Neural cell (in vitro differentiated cells): ENCODE results near the gene CELSR3. TPM values are rescaled to one million over a fixed set of nuclear protein-coding genes. Genes with fewer than 3 reads are reported as not detected.

Experiments
- H2AFZ ChIP-seq: fragments of 200-600, 300-800 bp; sonication (generic), shearing (Covaris generic); 2 replicates; pipeline ENCODE4 v1.6.0; 2014; ENCODE audit warnings: low read depth, mild to moderate bottlenecking, antibody characterized with exemption, low read length, moderate library complexity
- H3F3A ChIP-seq: fragments of 200-600 bp; shearing (Covaris generic); 2 replicates; pipeline ENCODE4 v1.6.1; 2016; ENCODE audit warnings: mild to moderate bottlenecking, moderate library complexity, mixed read lengths, antibody characterized with exemption, low read length; ENCODE audit not compliant: insufficient read depth, poor library complexity, severe bottlenecking
- H3K27ac ChIP-seq: fragments of 200-600, 300-800 bp; sonication (generic), shearing (Covaris generic); 2 replicates; pipeline ENCODE4 v1.5.1; 2014; ENCODE audit warnings: mild to moderate bottlenecking, low read length, moderate library complexity
- H3K27me3 ChIP-seq: fragments of 300-800, 200-600 bp; sonication (generic), shearing (Covaris generic); 2 replicates; pipeline ENCODE4 v1.6.0; 2014; ENCODE audit warnings: mild to moderate bottlenecking, low read depth, low read length, moderate library complexity; ENCODE audit not compliant: insufficient read depth
- H3K36me3 ChIP-seq: fragments of 300-800, 200-600 bp; sonication (generic), shearing (Covaris generic); 2 replicates; pipeline ENCODE4 v1.5.1; 2014; ENCODE audit warnings: mild to moderate bottlenecking, antibody characterized with exemption, low read length, moderate library complexity; ENCODE audit not compliant: insufficient read depth
- H3K4me2 ChIP-seq: fragments of 300-800, 200-600 bp; sonication (generic), shearing (Covaris generic); 2 replicates; pipeline ENCODE4 v1.6.0; 2014; ENCODE audit warnings: mild to moderate bottlenecking, low read length
- H3K4me3 ChIP-seq: fragments of 300-800, 200-600 bp; sonication (generic), shearing (Covaris generic); 2 replicates; pipeline ENCODE4 v1.5.1; 2014; ENCODE audit warnings: mild to moderate bottlenecking, low read length, moderate library complexity
- H3K79me2 ChIP-seq: fragments of 200-600 bp; shearing (Covaris generic); replicated peaks from 2 replicates; pipeline ENCODE4 v1.6.0; 2014; ENCODE audit warnings: mild to moderate bottlenecking, low read length, moderate library complexity; ENCODE audit not compliant: insufficient read depth
- H3K9ac ChIP-seq: fragments of 300-800, 200-600 bp; sonication (generic), shearing (Covaris generic); 2 replicates; pipeline ENCODE4 v1.6.1; 2016; ENCODE audit warnings: mild to moderate bottlenecking, low read length, mixed read lengths
- H3K9me2 ChIP-seq: fragments of 200-600 bp; shearing (Covaris generic); 2 replicates; pipeline ENCODE4 v1.6.1; 2016; ENCODE audit warnings: mild to moderate bottlenecking, low read length, mixed read lengths; ENCODE audit not compliant: insufficient read depth
- H3K9me3 ChIP-seq: fragments of 200-600, 300-800 bp; sonication (generic), shearing (Covaris generic); 2 replicates; pipeline ENCODE4 v1.6.1; 2016; ENCODE audit warnings: mild to moderate bottlenecking, mixed run types, low read length, moderate library complexity, mixed read lengths
- H4K20me1 ChIP-seq: fragments of 200-600 bp; shearing (Covaris generic); 2 replicates; pipeline ENCODE4 v1.6.1; 2016; ENCODE audit warnings: mild to moderate bottlenecking, mixed run types; ENCODE audit not compliant: insufficient read depth
- EP300 ChIP-seq: fragments of 450-650 bp; conservative IDR thresholded peaks from 2 replicates; pipeline ENCODE4 v1.6.1; 2014; ENCODE audit warnings: antibody characterized with exemption, mild to moderate bottlenecking, moderate library complexity; ENCODE audit not compliant: poor library complexity, severe bottlenecking
- EZH2 ChIP-seq: fragments of 200-600, 300-800 bp; shearing (Covaris generic), sonication (generic); IDR thresholded peaks from 2 replicates; pipeline ENCODE4 v1.6.1; 2014; ENCODE audit warnings: antibody characterized with exemption, low read length, borderline replicate concordance, mild to moderate bottlenecking; ENCODE audit not compliant: insufficient read depth, poor library complexity, severe bottlenecking
- MXI1 ChIP-seq: fragments of 450-650 bp; conservative IDR thresholded peaks from 2 replicates; pipeline ENCODE4 v1.6.1; 2014; ENCODE audit warnings: antibody characterized with exemption, mild to moderate bottlenecking; ENCODE audit not compliant: poor library complexity, severe bottlenecking
- POLR2AphosphoS5 ChIP-seq: IDR thresholded peaks from 2 replicates; pipeline ENCODE4 v1.6.1; 2012
- RAD21 ChIP-seq: fragments of 450-650 bp; conservative IDR thresholded peaks from 2 replicates; pipeline ENCODE4 v1.6.1; 2014; ENCODE audit warnings: antibody characterized with exemption, mild to moderate bottlenecking, moderate library complexity
- SMC3 ChIP-seq: fragments of 450-650 bp; conservative IDR thresholded peaks from 2 replicates; pipeline ENCODE4 v1.6.1; 2014; ENCODE audit warnings: antibody characterized with exemption, mild to moderate bottlenecking, moderate library complexity; ENCODE audit not compliant: poor library complexity
- TAF1 ChIP-seq: IDR thresholded peaks from 2 replicates; pipeline ENCODE4 v1.6.1; 2012; ENCODE audit warnings: low read depth
- polyA plus RNA-seq: library from polyadenylated mRNA; depleted of rRNA; stranded (reverse); fragments of >200 nt; gene quantifications from 2 replicates; pipeline ENCODE4 v1.2.3, GENCODE V29; 2014
- TF ChIP-seq, protein P1 (sequence below): IDR thresholded peaks from 2 replicates; pipeline ENCODE4 v1.6.1; 2012; ENCODE audit warnings: borderline replicate concordance
- TF ChIP-seq, protein P2 (sequence below): fragments of 450-650 bp; IDR thresholded peaks from 2 replicates; pipeline ENCODE4 v1.5.1; 2014; ENCODE audit warnings: antibody characterized with exemption, mild to moderate bottlenecking, moderate library complexity; ENCODE audit not compliant: poor library complexity, severe bottlenecking

The CELSR3 gene
- polyA plus RNA-seq, 1 donor from 2014 or later: 54.9 TPM

DNA sequence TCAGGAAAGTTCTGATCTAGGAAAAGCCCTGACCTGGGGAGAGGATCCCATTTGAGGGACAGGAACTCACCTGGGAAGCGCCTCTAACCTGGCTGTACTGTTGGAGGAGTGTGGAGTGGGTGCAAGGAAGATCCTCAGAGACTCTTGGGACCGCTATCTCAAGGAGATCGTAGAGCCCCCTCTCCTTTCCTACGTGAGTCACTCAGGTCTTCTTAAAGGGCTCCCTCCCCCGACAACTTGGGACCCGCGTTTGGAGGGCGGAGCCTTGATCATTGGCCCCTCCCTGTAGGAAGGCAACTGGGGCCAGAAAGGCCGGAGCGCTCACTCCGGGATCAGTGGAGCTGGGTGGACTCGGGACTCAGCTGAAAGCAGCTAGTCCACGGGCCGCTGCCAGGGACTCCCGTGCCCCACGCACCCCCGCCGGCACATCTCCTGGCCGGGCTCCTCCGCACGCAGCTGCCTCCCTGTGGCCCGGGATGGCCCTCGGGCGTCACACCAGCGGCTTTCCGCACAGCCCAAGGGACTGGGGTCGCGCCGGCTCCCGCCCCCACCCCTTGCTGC, 27.9 kb downstream of the CELSR3 start:
- Histone ChIP-seq H3K36me3 (no peaks in the 10 kb centered on the region), H2AFZ (no peak overlapping the region), H3K9me2 (no peaks in the 10 kb centered on the region), H3K4me2 (peak overlapping the region; percentile 42), H3K9me3 (no peaks in the 10 kb centered on the region), H3K79me2 (no peaks in the 10 kb centered on the region), H3F3A (no peaks in the 10 kb centered on the region), H4K20me1 (peaks cover 38% of the 10 kb centered on the region), H3K27me3 (no peaks in the 10 kb centered on the region), H3K27ac (peak overlapping the region; percentile 52), H3K9ac (peak overlapping the region; percentile 64), H3K4me3 (peak overlapping the region; percentile 80)
- TF ChIP-seq, protein P1, sequence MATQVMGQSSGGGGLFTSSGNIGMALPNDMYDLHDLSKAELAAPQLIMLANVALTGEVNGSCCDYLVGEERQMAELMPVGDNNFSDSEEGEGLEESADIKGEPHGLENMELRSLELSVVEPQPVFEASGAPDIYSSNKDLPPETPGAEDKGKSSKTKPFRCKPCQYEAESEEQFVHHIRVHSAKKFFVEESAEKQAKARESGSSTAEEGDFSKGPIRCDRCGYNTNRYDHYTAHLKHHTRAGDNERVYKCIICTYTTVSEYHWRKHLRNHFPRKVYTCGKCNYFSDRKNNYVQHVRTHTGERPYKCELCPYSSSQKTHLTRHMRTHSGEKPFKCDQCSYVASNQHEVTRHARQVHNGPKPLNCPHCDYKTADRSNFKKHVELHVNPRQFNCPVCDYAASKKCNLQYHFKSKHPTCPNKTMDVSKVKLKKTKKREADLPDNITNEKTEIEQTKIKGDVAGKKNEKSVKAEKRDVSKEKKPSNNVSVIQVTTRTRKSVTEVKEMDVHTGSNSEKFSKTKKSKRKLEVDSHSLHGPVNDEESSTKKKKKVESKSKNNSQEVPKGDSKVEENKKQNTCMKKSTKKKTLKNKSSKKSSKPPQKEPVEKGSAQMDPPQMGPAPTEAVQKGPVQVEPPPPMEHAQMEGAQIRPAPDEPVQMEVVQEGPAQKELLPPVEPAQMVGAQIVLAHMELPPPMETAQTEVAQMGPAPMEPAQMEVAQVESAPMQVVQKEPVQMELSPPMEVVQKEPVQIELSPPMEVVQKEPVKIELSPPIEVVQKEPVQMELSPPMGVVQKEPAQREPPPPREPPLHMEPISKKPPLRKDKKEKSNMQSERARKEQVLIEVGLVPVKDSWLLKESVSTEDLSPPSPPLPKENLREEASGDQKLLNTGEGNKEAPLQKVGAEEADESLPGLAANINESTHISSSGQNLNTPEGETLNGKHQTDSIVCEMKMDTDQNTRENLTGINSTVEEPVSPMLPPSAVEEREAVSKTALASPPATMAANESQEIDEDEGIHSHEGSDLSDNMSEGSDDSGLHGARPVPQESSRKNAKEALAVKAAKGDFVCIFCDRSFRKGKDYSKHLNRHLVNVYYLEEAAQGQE: no peak
- TF ChIP-seq RAD21 (no peak), POLR2AphosphoS5 (no peak), TAF1 (no peak), EP300 (no peak), SMC3 (no peak), MXI1 (no peak), EZH2 (no peak)
- TF ChIP-seq, protein P2, sequence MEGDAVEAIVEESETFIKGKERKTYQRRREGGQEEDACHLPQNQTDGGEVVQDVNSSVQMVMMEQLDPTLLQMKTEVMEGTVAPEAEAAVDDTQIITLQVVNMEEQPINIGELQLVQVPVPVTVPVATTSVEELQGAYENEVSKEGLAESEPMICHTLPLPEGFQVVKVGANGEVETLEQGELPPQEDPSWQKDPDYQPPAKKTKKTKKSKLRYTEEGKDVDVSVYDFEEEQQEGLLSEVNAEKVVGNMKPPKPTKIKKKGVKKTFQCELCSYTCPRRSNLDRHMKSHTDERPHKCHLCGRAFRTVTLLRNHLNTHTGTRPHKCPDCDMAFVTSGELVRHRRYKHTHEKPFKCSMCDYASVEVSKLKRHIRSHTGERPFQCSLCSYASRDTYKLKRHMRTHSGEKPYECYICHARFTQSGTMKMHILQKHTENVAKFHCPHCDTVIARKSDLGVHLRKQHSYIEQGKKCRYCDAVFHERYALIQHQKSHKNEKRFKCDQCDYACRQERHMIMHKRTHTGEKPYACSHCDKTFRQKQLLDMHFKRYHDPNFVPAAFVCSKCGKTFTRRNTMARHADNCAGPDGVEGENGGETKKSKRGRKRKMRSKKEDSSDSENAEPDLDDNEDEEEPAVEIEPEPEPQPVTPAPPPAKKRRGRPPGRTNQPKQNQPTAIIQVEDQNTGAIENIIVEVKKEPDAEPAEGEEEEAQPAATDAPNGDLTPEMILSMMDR: no peak

DNA sequence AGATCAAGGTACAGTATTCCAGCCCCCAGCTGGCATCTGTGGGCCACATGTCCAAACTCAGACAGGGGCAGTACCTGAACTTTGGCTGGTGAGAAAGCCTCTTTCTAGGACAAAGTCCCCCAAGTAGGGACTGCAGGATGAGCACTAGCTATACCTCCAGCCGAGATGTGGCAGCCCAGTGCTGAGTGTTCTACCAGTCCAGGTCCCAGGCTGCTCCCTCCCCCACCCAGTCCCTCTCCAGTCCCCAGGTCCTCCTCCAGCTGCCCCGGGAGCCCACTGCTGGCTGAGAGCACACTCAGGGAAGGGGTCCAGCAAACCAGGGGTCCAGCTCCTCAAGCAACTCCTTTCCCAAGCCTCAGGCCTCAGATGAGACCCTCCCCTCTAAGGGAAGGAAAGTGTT, 28.9 kb downstream of the CELSR3 start:
- no peak overlapping the region for H3K4me2 ChIP-seq
- no peak for TF ChIP-seq POLR2AphosphoS5
- no peak for TF ChIP-seq EP300
- no peak for TF ChIP-seq MXI1
- no peak overlapping the region for H3K9ac ChIP-seq
- H3K9me3 ChIP-seq: no peaks in the 10 kb centered on the region
- H3K27ac ChIP-seq: no peak overlapping the region
- H3F3A ChIP-seq: no peaks in the 10 kb centered on the region
- H3K36me3 ChIP-seq: no peaks in the 10 kb centered on the region
- H3K79me2 ChIP-seq: no peaks in the 10 kb centered on the region
- H3K4me3 ChIP-seq: no peak overlapping the region
- no peaks in the 10 kb centered on the region for H3K27me3 ChIP-seq
- peaks cover 28% of the 10 kb centered on the region for H4K20me1 ChIP-seq
- H3K9me2 ChIP-seq: no peaks in the 10 kb centered on the region
- no peak overlapping the region for H2AFZ ChIP-seq
